Naive thymus-derived CD4-positive, alpha-beta T cell (primary cell): ENCODE data around the gene SMC5. TPM values are rescaled to one million over a fixed set of nuclear protein-coding genes. Genes with fewer than 3 reads are reported as not detected.
"Not testable (repeated sequence)": the region's sequence is repeated elsewhere in the genome, so short reads cannot be mapped to it uniquely, and the experiment has no call there.

Experiments used
- ATAC-seq: fragments of 150-1000 bp; cut with Tn5 transposase; 2 replicates; pipeline ENCODE4 v1.10.0; 2021; ENCODE audit warnings: mild to moderate bottlenecking, moderate library complexity
- CTCF ChIA-PET: fragments of 350-600 bp; sonication (Branson Sonifier 250); formaldehyde crosslinking; loops from one replicate; lab custom pipeline; 2021; ENCODE audit warnings: antibody characterized with exemption; lab: Charles Lee
- POLR2A ChIA-PET: fragments of 350-600 bp; sonication (Branson Sonifier 250); formaldehyde crosslinking; loops from one replicate; lab custom pipeline; 2021; ENCODE audit warnings: antibody characterized with exemption, inconsistent platforms; lab: Charles Lee
- DNase-seq, 9 donors: peaks; one replicate each; pipeline versions ENCODE4 v3.0.0 to v3.0.0-alpha.2; 2020 to 2022; ENCODE audit warnings: mixed read lengths in 1 of 9
- H3K27ac ChIP-seq: one replicate; pipeline ENCODE4 v1.7.0; 2013; ENCODE audit warnings: mild to moderate bottlenecking, low read depth, low read length, moderate library complexity
- H3K27me3 ChIP-seq, 2 donors: one replicate each; pipeline ENCODE4 v1.7.0; 2013; ENCODE audit warnings: low read length in 2 of 2, mild to moderate bottlenecking in 2 of 2, moderate library complexity in 2 of 2; ENCODE audit not compliant: control insufficient read depth in 2 of 2, insufficient read depth in 2 of 2
- H3K36me3 ChIP-seq, 3 experiments: 1 replicate in 2 of 3; 2 replicates in 1 of 3; pipeline ENCODE4 v1.7.0; 2013; ENCODE audit warnings: low read length in 3 of 3, mild to moderate bottlenecking in 3 of 3, moderate library complexity in 1 of 3; ENCODE audit not compliant: insufficient read depth in 3 of 3, control insufficient read depth in 2 of 3
- H3K4me1 ChIP-seq, 2 donors: one replicate each; pipeline ENCODE4 v1.7.0; 2013; ENCODE audit warnings: low read length in 2 of 2, mild to moderate bottlenecking in 2 of 2, moderate library complexity in 1 of 2; ENCODE audit not compliant: control insufficient read depth in 2 of 2, insufficient read depth in 2 of 2
- H3K4me3 ChIP-seq: 2 replicates; pipeline ENCODE4 v1.7.0; 2013; ENCODE audit warnings: mild to moderate bottlenecking, low read length
- H3K9me3 ChIP-seq, 3 experiments: 1 replicate in 2 of 3; 2 replicates in 1 of 3; pipeline ENCODE4 v1.7.0; 2013; ENCODE audit warnings: low read length in 3 of 3; ENCODE audit not compliant: control insufficient read depth in 2 of 3
- H3K27ac Mint-ChIP-seq, 9 donors: one replicate each; pipeline ENCODE4 v1.8.0; 2020 to 2022; ENCODE audit warnings: mixed read lengths in 9 of 9, mild to moderate bottlenecking in 8 of 9, moderate library complexity in 5 of 9, inconsistent platforms in 2 of 9
- H3K27me3 Mint-ChIP-seq, 5 donors: one replicate each; pipeline ENCODE4 v1.8.0; 2021 to 2022; ENCODE audit warnings: mixed read lengths in 5 of 5, mild to moderate bottlenecking in 1 of 5
- H3K36me3 Mint-ChIP-seq, 5 donors: one replicate each; pipeline ENCODE4 v1.8.0; 2020 to 2022; ENCODE audit warnings: mixed read lengths in 5 of 5, mild to moderate bottlenecking in 3 of 5, inconsistent platforms in 1 of 5
- H3K4me1 Mint-ChIP-seq, 7 donors: one replicate each; pipeline ENCODE4 v1.8.0; 2020 to 2022; ENCODE audit warnings: mixed read lengths in 7 of 7, mild to moderate bottlenecking in 3 of 7, inconsistent platforms in 1 of 7
- H3K4me3 Mint-ChIP-seq, 10 donors: one replicate each; pipeline ENCODE4 v1.8.0; 2020 to 2022; ENCODE audit warnings: mild to moderate bottlenecking in 10 of 10, mixed read lengths in 10 of 10, moderate library complexity in 6 of 10, inconsistent platforms in 2 of 10
- H3K9me3 Mint-ChIP-seq, 11 donors: one replicate each; pipeline ENCODE4 v1.8.0; 2020 to 2022; ENCODE audit warnings: mixed read lengths in 11 of 11, mild to moderate bottlenecking in 4 of 11, inconsistent platforms in 1 of 11, moderate library complexity in 1 of 11
- intact Hi-C, 2 donors: fragments of 100-400 bp; cut with micrococcal nuclease; formaldehyde crosslinking; loops; one replicate each; pipeline ENCODE4 v1.15.1; 2023
- polyA plus RNA-seq, 2 donors: library from polyadenylated mRNA; unstranded; fragments of 300-500 nt; fragmentation: Illumina TruSeq; gene quantifications; one replicate each; pipeline ENCODE4 v1.2.3, GENCODE V29; 2021
- total RNA-seq, 6 experiments: library from RNA in 5 of 6; stranded (reverse) in 5 of 6; gene quantifications; 1 replicate in 5 of 6; 2 replicates in 1 of 6; pipeline ENCODE4 v1.2.3 and lab custom pipeline; 2021 to 2026

SMC5 gene
- total and polyA plus RNA-seq, 7 experiments from 2014 or later = 15.6 to 44.6 (median 29.6) TPM

GRCh38 chr9:70318002-70318401 lies 59.2 kb downstream of the SMC5 start:
- H3K9me3 Mint-ChIP-seq = no peaks in the 10 kb centered on the region
- intact Hi-C loops = loop anchor here (5.0 kb wide), 2 partner anchors 36 to 56 kb away; no protein-coding TSS in a partner anchor
- H3K27me3 Mint-ChIP-seq = no peaks in the 10 kb centered on the region
- peaks cover 0 to 8% (median 0%) of the 10 kb centered on the region in 7 donors for H3K4me1 Mint-ChIP-seq
- H3K4me3 ChIP-seq = no peak overlapping the region
- peaks cover 9 to 45% (median 33%) of the 10 kb centered on the region in 5 donors for H3K36me3 Mint-ChIP-seq
- H3K9me3 ChIP-seq = no peaks in the 10 kb centered on the region
- peaks cover 10 to 44% (median 11%) of the 10 kb centered on the region in 3 experiments for H3K36me3 ChIP-seq
- no peak for ATAC-seq
- H3K27ac ChIP-seq = no peak overlapping the region
- no peak overlapping the region for H3K27ac Mint-ChIP-seq
- CTCF ChIA-PET = interaction anchor here (0.6 kb wide), 1 partner anchor 46 kb away, joined by 3 read pairs; no protein-coding TSS in a partner anchor
- DNase-seq = no peak
- H3K4me3 Mint-ChIP-seq = no peak overlapping the region
- POLR2A ChIA-PET = no interaction called here
- no peaks in the 10 kb centered on the region for H3K27me3 ChIP-seq
- no peaks in the 10 kb centered on the region for H3K4me1 ChIP-seq

- H3K4me1 ChIP-seq = no peaks in the 10 kb centered on the region
- H3K4me3 ChIP-seq = no peak overlapping the region
- no peak overlapping the region for H3K27ac ChIP-seq
- no peak for DNase-seq
- H3K36me3 Mint-ChIP-seq = peaks cover 25 to 69% (median 59%) of the 10 kb centered on the region in 5 donors
- H3K27me3 Mint-ChIP-seq = no peaks in the 10 kb centered on the region
- H3K4me3 Mint-ChIP-seq = no peak overlapping the region
- intact Hi-C loops = no loop called here
- peaks cover 0 to 3% (median under 1%) of the 10 kb centered on the region in 11 donors for H3K9me3 Mint-ChIP-seq
- H3K36me3 ChIP-seq = peaks cover 14 to 50% (median 18%) of the 10 kb centered on the region in 3 experiments
- ChIA-PET CTCF (no interaction called here), POLR2A (no interaction called here)
- no peaks in the 10 kb centered on the region for H3K4me1 Mint-ChIP-seq
- no peak for ATAC-seq
- H3K27ac Mint-ChIP-seq = no peak overlapping the region
- no peaks in the 10 kb centered on the region for H3K27me3 ChIP-seq
- H3K9me3 ChIP-seq = no peaks in the 10 kb centered on the region
Measured at GRCh38 chr9:70322096-70322495, 63.3 kb downstream of the SMC5 start.

- no peak overlapping the region for H3K4me3 Mint-ChIP-seq
- H3K4me1 Mint-ChIP-seq = no peaks in the 10 kb centered on the region
- Histone ChIP-seq H3K9me3 (no peaks in the 10 kb centered on the region), H3K36me3 (peaks cover 18 to 57% (median 18%) of the 10 kb centered on the region in 3 experiments), H3K4me3 (no peak overlapping the region), H3K4me1 (no peaks in the 10 kb centered on the region), H3K27me3 (no peaks in the 10 kb centered on the region), H3K27ac (no peak overlapping the region)
- H3K36me3 Mint-ChIP-seq = peaks cover 45 to 84% (median 74%) of the 10 kb centered on the region in 5 donors
- peak overlapping the region in 1 of 9 donors; percentile 16 for H3K27ac Mint-ChIP-seq
- DNase-seq = no peak
- no peak for ATAC-seq
- POLR2A ChIA-PET = no interaction called here
- no peaks in the 10 kb centered on the region for H3K27me3 Mint-ChIP-seq
- intact Hi-C loops = no loop called here
- CTCF ChIA-PET = no interaction called here
- peaks cover 0 to 24% (median 5%) of the 10 kb centered on the region in 11 donors for H3K9me3 Mint-ChIP-seq
Measured at GRCh38 chr9:70324963-70325362, 66.2 kb downstream of the SMC5 start.

- POLR2A ChIA-PET, DNase-seq, H3K27me3 Mint-ChIP-seq, CTCF ChIA-PET, H3K27ac ChIP-seq, ATAC-seq, H3K4me3 ChIP-seq, H3K27me3 ChIP-seq, H3K9me3 ChIP-seq, H3K4me3 Mint-ChIP-seq, intact Hi-C loops, H3K4me1 Mint-ChIP-seq, H3K4me1 ChIP-seq, H3K27ac Mint-ChIP-seq: not testable (repeated sequence)
- Mint-ChIP-seq H3K36me3 (peaks cover 36 to 69% (median 64%) of the 10 kb centered on the region in 5 donors), H3K9me3 (peaks cover 0 to 24% (median 5%) of the 10 kb centered on the region in 11 donors)
- H3K36me3 ChIP-seq = peaks cover 12 to 42% (median 15%) of the 10 kb centered on the region in 3 experiments
Measured at GRCh38 chr9:70328625-70329024, 69.8 kb downstream of the SMC5 start.

- POLR2A ChIA-PET = interaction anchor here (0.7 kb wide), 1 partner anchor 222 kb away, joined by 3 read pairs; no protein-coding TSS in a partner anchor
- peaks cover 0 to 12% (median 4%) of the 10 kb centered on the region in 7 donors for H3K4me1 Mint-ChIP-seq
Measured at GRCh38 chr9:70340572-70340971, 81.8 kb downstream of the SMC5 start.

GRCh38 chr9:70347046-70347445 lies 88.3 kb downstream of the SMC5 start:
- no peaks in the 10 kb centered on the region for H3K27me3 Mint-ChIP-seq
- no peaks in the 10 kb centered on the region for H3K4me1 Mint-ChIP-seq
- H3K36me3 Mint-ChIP-seq = peaks cover 6 to 28% (median 15%) of the 10 kb centered on the region in 5 donors
- H3K4me3 Mint-ChIP-seq = no peak overlapping the region
- H3K27ac Mint-ChIP-seq = peak overlapping the region in 2 of 9 donors; percentile 4 to 22
- Histone ChIP-seq H3K27ac (no peak overlapping the region), H3K36me3 (peaks cover 0 to 16% (median 0%) of the 10 kb centered on the region in 3 experiments), H3K4me3 (no peak overlapping the region), H3K9me3 (no peaks in the 10 kb centered on the region), H3K4me1 (no peaks in the 10 kb centered on the region), H3K27me3 (no peaks in the 10 kb centered on the region)
- POLR2A ChIA-PET = interaction anchor here (1.8 kb wide), 1 partner anchor 73 kb away, joined by 6 read pairs; no protein-coding TSS in a partner anchor
- CTCF ChIA-PET = interaction anchor here (0.5 to 3.2 kb wide), 2 partner anchors 141 to 255 kb away, joined by 6 to 17 read pairs; no protein-coding TSS in a partner anchor
- ATAC-seq (no peak), DNase-seq (no peak)
- intact Hi-C loops = no loop called here
- no peaks in the 10 kb centered on the region for H3K9me3 Mint-ChIP-seq

More at GRCh38 chr9:70340572-70340971, 81.8 kb downstream of the SMC5 start:
- Mint-ChIP-seq H3K27ac (no peak overlapping the region), H3K4me3 (no peak overlapping the region), H3K9me3 (no peaks in the 10 kb centered on the region), H3K36me3 (peaks cover 0 to 23% (median 12%) of the 10 kb centered on the region in 5 donors), H3K27me3 (no peaks in the 10 kb centered on the region)
- no peak overlapping the region for H3K27ac ChIP-seq
- H3K4me3 ChIP-seq = no peak overlapping the region
- no peaks in the 10 kb centered on the region for H3K27me3 ChIP-seq
- DNase-seq (peak in 5 of 9 donors; percentile 8 to 36 (median 24)), ATAC-seq (no peak)
- CTCF ChIA-PET = interaction anchor here (0.7 to 2.8 kb wide), 6 partner anchors 11 to 262 kb away, joined by 3 to 33 read pairs (median 4); no protein-coding TSS in a partner anchor
- no peaks in the 10 kb centered on the region for H3K4me1 ChIP-seq
- intact Hi-C loops = loop anchor here (1.0 to 2.0 kb wide), 7 partner anchors 12 to 262 kb away; no protein-coding TSS in a partner anchor
- no peaks in the 10 kb centered on the region for H3K9me3 ChIP-seq
- H3K36me3 ChIP-seq = peaks cover 0 to 8% (median 0%) of the 10 kb centered on the region in 3 experiments
